H1 (cell line): ENCODE results near the gene USH2A.

Source experiments
- EP300 ChIP-seq, 2 experiments: IDR thresholded peaks; 1 replicate in 1 of 2; 2 replicates in 1 of 2; pipeline ENCODE4 v1.6.1; 2011 to 2012; ENCODE audit warnings: low read depth in 2 of 2, low read length in 2 of 2, mild to moderate bottlenecking in 2 of 2, borderline replicate concordance in 1 of 2, inconsistent platforms in 1 of 2, moderate library complexity in 1 of 2
- EZH2 ChIP-seq: fragments of 200-600 bp; sonication (generic); IDR thresholded peaks from 2 replicates; pipeline ENCODE4 v1.7.1; 2012; ENCODE audit warnings: low read depth, mild to moderate bottlenecking, moderate library complexity, low read length, inconsistent platforms; ENCODE audit not compliant: severe bottlenecking
- FOSL1 ChIP-seq: IDR thresholded peaks from 2 replicates; pipeline ENCODE4 v1.6.1; 2011; ENCODE audit warnings: mild to moderate bottlenecking, low read depth, low read length, moderate library complexity; ENCODE audit not compliant: insufficient read depth
- JUND ChIP-seq: IDR thresholded peaks from 2 replicates; pipeline ENCODE4 v1.6.1; 2011; ENCODE audit warnings: mild to moderate bottlenecking, improper control_type of control experiment, low read length
- POLR2A ChIP-seq, 2 experiments: IDR thresholded peaks; 1 replicate in 1 of 2; 2 replicates in 1 of 2; pipeline ENCODE4 v1.6.1; 2011; ENCODE audit warnings: low read depth in 2 of 2, low read length in 2 of 2, mild to moderate bottlenecking in 2 of 2; ENCODE audit errors: control extremely low read depth in 1 of 2
- RAD21 ChIP-seq, 2 experiments: IDR thresholded peaks in 1 of 2; conservative IDR thresholded peaks in 1 of 2; 2 replicates each; pipeline ENCODE4 v1.6.1; 2011; ENCODE audit warnings: low read depth in 2 of 2, low read length in 2 of 2, improper control_type of control experiment in 1 of 2, inconsistent platforms in 1 of 2, mild to moderate bottlenecking in 1 of 2, moderate library complexity in 1 of 2
- RFX5 ChIP-seq: IDR thresholded peaks from 2 replicates; pipeline ENCODE4 v1.6.1; 2011; ENCODE audit warnings: low read depth, low read length, improper control_type of control experiment, borderline replicate concordance
- TAF1 ChIP-seq: IDR thresholded peaks from 2 replicates; pipeline ENCODE4 v1.6.1; 2011; ENCODE audit warnings: mild to moderate bottlenecking, low read depth, low read length
- ZNF274 ChIP-seq: IDR thresholded peaks from 2 replicates; pipeline ENCODE4 v1.7.0; 2012; ENCODE audit warnings: low read length, borderline replicate concordance; ENCODE audit errors: extremely low read depth
- TF ChIP-seq, protein P1 (sequence below), 3 experiments: IDR thresholded peaks; 1 replicate in 2 of 3; 2 replicates in 1 of 3; pipeline versions ENCODE4 v1.5.1 to v1.6.1; 2011; ENCODE audit warnings: low read length in 3 of 3, mild to moderate bottlenecking in 3 of 3, inconsistent platforms in 2 of 3, low read depth in 1 of 3, moderate library complexity in 1 of 3; ENCODE audit not compliant: insufficient read depth in 1 of 3; ENCODE audit errors: control extremely low read depth in 1 of 3
- TF ChIP-seq, protein P2 (sequence below): IDR thresholded peaks from 2 replicates; pipeline ENCODE4 v1.6.1; 2012; ENCODE audit warnings: low read length, inconsistent platforms

GRCh38 chr1:215749414-215749813 lies 673.8 kb downstream of the USH2A start:
- TF ChIP-seq, protein P1, sequence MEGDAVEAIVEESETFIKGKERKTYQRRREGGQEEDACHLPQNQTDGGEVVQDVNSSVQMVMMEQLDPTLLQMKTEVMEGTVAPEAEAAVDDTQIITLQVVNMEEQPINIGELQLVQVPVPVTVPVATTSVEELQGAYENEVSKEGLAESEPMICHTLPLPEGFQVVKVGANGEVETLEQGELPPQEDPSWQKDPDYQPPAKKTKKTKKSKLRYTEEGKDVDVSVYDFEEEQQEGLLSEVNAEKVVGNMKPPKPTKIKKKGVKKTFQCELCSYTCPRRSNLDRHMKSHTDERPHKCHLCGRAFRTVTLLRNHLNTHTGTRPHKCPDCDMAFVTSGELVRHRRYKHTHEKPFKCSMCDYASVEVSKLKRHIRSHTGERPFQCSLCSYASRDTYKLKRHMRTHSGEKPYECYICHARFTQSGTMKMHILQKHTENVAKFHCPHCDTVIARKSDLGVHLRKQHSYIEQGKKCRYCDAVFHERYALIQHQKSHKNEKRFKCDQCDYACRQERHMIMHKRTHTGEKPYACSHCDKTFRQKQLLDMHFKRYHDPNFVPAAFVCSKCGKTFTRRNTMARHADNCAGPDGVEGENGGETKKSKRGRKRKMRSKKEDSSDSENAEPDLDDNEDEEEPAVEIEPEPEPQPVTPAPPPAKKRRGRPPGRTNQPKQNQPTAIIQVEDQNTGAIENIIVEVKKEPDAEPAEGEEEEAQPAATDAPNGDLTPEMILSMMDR (IDR thresholded peaks at IDR 0.05; ENCODE audit: control extremely low read depth in 1 of 3, insufficient read depth in 1 of 3, low read depth in 1 of 3, low read length in 3 of 3), result no peak
- TF ChIP-seq RAD21 (IDR thresholded peaks at IDR 0.05 in 1 of 2, conservative IDR thresholded peaks at IDR 0.05 in 1 of 2; ENCODE audit: low read depth in 2 of 2, low read length in 2 of 2), result no peak
- no peak for TF ChIP-seq EZH2
- TF ChIP-seq EP300 (IDR thresholded peaks at IDR 0.05; ENCODE audit: borderline replicate concordance in 1 of 2, low read depth in 2 of 2, low read length in 2 of 2), result no peak
- no peak for TF ChIP-seq TAF1
- TF ChIP-seq ZNF274, result no peak
- TF ChIP-seq POLR2A (IDR thresholded peaks at IDR 0.05; ENCODE audit: control extremely low read depth in 1 of 2, low read depth in 2 of 2, low read length in 2 of 2), result no peak
- TF ChIP-seq JUND, result no peak
- TF ChIP-seq, protein P2, sequence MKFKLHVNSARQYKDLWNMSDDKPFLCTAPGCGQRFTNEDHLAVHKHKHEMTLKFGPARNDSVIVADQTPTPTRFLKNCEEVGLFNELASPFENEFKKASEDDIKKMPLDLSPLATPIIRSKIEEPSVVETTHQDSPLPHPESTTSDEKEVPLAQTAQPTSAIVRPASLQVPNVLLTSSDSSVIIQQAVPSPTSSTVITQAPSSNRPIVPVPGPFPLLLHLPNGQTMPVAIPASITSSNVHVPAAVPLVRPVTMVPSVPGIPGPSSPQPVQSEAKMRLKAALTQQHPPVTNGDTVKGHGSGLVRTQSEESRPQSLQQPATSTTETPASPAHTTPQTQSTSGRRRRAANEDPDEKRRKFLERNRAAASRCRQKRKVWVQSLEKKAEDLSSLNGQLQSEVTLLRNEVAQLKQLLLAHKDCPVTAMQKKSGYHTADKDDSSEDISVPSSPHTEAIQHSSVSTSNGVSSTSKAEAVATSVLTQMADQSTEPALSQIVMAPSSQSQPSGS, result no peak
- TF ChIP-seq RFX5, result no peak
- TF ChIP-seq FOSL1, result no peak
